COLO829 (cell line): ENCODE measurements around the gene CAMK2A.
"Not testable (repeated sequence)": the region's sequence is repeated elsewhere in the genome, so short reads cannot be mapped to it uniquely, and the experiment has no call there.

ENCODE experiments used
- DNase-seq: peaks from one replicate; pipeline ENCODE4 v3.0.0; 2012; ENCODE audit warnings: low spot score

Gene CAMK2A

GRCh38 chr5:150254774-150255173 lies 34.8 kb downstream of the CAMK2A start:
- no peak for DNase-seq

- no peak for DNase-seq
Observed at GRCh38 chr5:150254363-150254762, 35.2 kb downstream of the CAMK2A start.

GRCh38 chr5:150253416-150254208 lies 36.0 kb downstream of the CAMK2A start:
- no peak for DNase-seq

- DNase-seq, result no peak
Observed at GRCh38 chr5:150252489-150252888, 37.1 kb downstream of the CAMK2A start.

GRCh38 chr5:150251504-150251903 lies 38.1 kb downstream of the CAMK2A start:
- no peak for DNase-seq

- no peak for DNase-seq
Observed at GRCh38 chr5:150249744-150250143, 39.8 kb downstream of the CAMK2A start.

- no peak for DNase-seq
Observed at GRCh38 chr5:150248946-150249345, 40.6 kb downstream of the CAMK2A start.

GRCh38 chr5:150248493-150248892 lies 41.1 kb downstream of the CAMK2A start:
- DNase-seq, result not testable (repeated sequence)

- DNase-seq, result no peak
Observed at GRCh38 chr5:150247726-150248125, 41.8 kb downstream of the CAMK2A start.

- no peak for DNase-seq
Observed at GRCh38 chr5:150246835-150247234, 42.7 kb downstream of the CAMK2A start.

- no peak for DNase-seq
Observed at GRCh38 chr5:150246429-150246828, 43.1 kb downstream of the CAMK2A start.

- no peak for DNase-seq
Observed at GRCh38 chr5:150245808-150246207, 43.8 kb downstream of the CAMK2A start.

- no peak for DNase-seq
Observed at GRCh38 chr5:150245111-150245789, 44.3 kb downstream of the CAMK2A start.

GRCh38 chr5:150244209-150244608 lies 45.4 kb downstream of the CAMK2A start:
- DNase-seq, result no peak

GRCh38 chr5:150243590-150243989 lies 46.0 kb downstream of the CAMK2A start:
- DNase-seq, result no peak

GRCh38 chr5:150242251-150242894 lies 47.2 kb downstream of the CAMK2A start:
- DNase-seq, result no peak

GRCh38 chr5:150241298-150242160 lies 48.0 kb downstream of the CAMK2A start:
- no peak for DNase-seq

GRCh38 chr5:150239794-150240122 lies 49.8 kb downstream of the CAMK2A start:
- DNase-seq, result no peak

GRCh38 chr5:150239099-150239793 lies 50.3 kb downstream of the CAMK2A start:
- DNase-seq, result no peak

- no peak for DNase-seq
Observed at GRCh38 chr5:150238646-150239045, 50.9 kb downstream of the CAMK2A start.

GRCh38 chr5:150236981-150237754 lies 52.4 kb downstream of the CAMK2A start:
- no peak for DNase-seq
